Transverse colon (tissue), 4 donors: Measurements from ENCODE around the gene WSCD1.

Source experiments
- CTCF ChIP-seq, 5 experiments: fragments of 200-600 bp in 3 of 5; fragments of 450-650 bp in 2 of 5; sonication (generic) in 3 of 5; IDR thresholded peaks; 1 replicate in 2 of 5; 2 replicates in 3 of 5; pipeline ENCODE4 v1.5.1; 2016 to 2017; ENCODE audit warnings: antibody characterized with exemption in 5 of 5, inconsistent platforms in 3 of 5, mild to moderate bottlenecking in 2 of 5, moderate library complexity in 1 of 5
- POLR2A ChIP-seq: fragments of 450-650 bp; IDR thresholded peaks from one replicate; pipeline ENCODE4 v1.6.1; 2016; ENCODE audit warnings: antibody characterized with exemption, mild to moderate bottlenecking, moderate library complexity
- POLR2AphosphoS5 ChIP-seq, 3 donors: sonication (generic); formaldehyde crosslinking; IDR thresholded peaks; one replicate each; pipeline ENCODE4 v1.6.1; 2016; ENCODE audit warnings: antibody characterized with exemption in 3 of 3

- TF ChIP-seq CTCF (IDR thresholded peaks at IDR 0.05), result no peak
- TF ChIP-seq POLR2A, result no peak
- TF ChIP-seq POLR2AphosphoS5 (IDR thresholded peaks at IDR 0.05), result no peak
Measured at GRCh38 chr17:6094453-6094852, 24.3 kb downstream of the WSCD1 start.
